Astrocyte (in vitro differentiated cells and primary cell): ENCODE results near the gene OPALIN. TPM values are rescaled to one million over a fixed set of nuclear protein-coding genes. Genes with fewer than 3 reads are reported as not detected.

Source experiments
- DNase-seq: peaks from one replicate; pipeline ENCODE4 v3.0.0-alpha.2; 2010; ENCODE audit warnings: low read depth
- FAIRE-seq: peaks from 2 replicates; lab custom pipeline; 2011; peaks lifted over from hg19 to GRCh38; lab: Jason Lieb, UNC
- H2AFZ ChIP-seq: 2 replicates; pipeline ENCODE4 v1.6.0; 2012; ENCODE audit warnings: low read depth, low read length, inconsistent platforms
- H3K27ac ChIP-seq: 2 replicates; pipeline ENCODE4 v1.5.1; 2011; ENCODE audit warnings: low read depth, low read length, inconsistent platforms
- H3K27me3 ChIP-seq: 2 replicates; pipeline ENCODE4 v1.6.0; 2011; ENCODE audit warnings: low read length, inconsistent platforms; ENCODE audit not compliant: insufficient read depth
- H3K36me3 ChIP-seq: 2 replicates; pipeline ENCODE4 v1.5.1; 2011; ENCODE audit warnings: low read length, inconsistent platforms; ENCODE audit not compliant: insufficient read depth
- H3K4me1 ChIP-seq: 2 replicates; pipeline ENCODE4 v1.5.1; 2011; ENCODE audit warnings: low read length, inconsistent platforms; ENCODE audit not compliant: insufficient read depth
- H3K4me2 ChIP-seq: 2 replicates; pipeline ENCODE4 v1.6.0; 2012; ENCODE audit warnings: low read length, inconsistent platforms
- H3K4me3 ChIP-seq: 2 replicates; pipeline ENCODE4 v1.5.1; 2011; ENCODE audit warnings: low read depth, mild to moderate bottlenecking, low read length, inconsistent platforms; ENCODE audit not compliant: insufficient read depth
- H3K79me2 ChIP-seq: 2 replicates; pipeline ENCODE4 v1.6.0; 2012; ENCODE audit warnings: mild to moderate bottlenecking, low read length, inconsistent platforms; ENCODE audit not compliant: insufficient read depth
- H3K9ac ChIP-seq: 2 replicates; pipeline ENCODE4 v1.6.0; 2012; ENCODE audit warnings: mild to moderate bottlenecking, low read length, inconsistent platforms
- H3K9me3 ChIP-seq: 2 replicates; pipeline ENCODE4 v1.5.1; 2012; ENCODE audit warnings: low read depth, mild to moderate bottlenecking, low read length, inconsistent platforms; ENCODE audit not compliant: insufficient read depth
- H4K20me1 ChIP-seq: 2 replicates; pipeline ENCODE4 v1.6.0; 2012; ENCODE audit warnings: low read length, inconsistent platforms; ENCODE audit not compliant: insufficient read depth
- H3K27ac Mint-ChIP-seq: one replicate; pipeline ENCODE4 v1.8.0; 2021; ENCODE audit warnings: mild to moderate bottlenecking, mixed read lengths; ENCODE audit not compliant: unreplicated experiment
- H3K27me3 Mint-ChIP-seq: one replicate; pipeline ENCODE4 v1.8.0; 2021; ENCODE audit warnings: low read depth, mixed read lengths; ENCODE audit not compliant: unreplicated experiment
- H3K36me3 Mint-ChIP-seq: one replicate; pipeline ENCODE4 v1.8.0; 2021; ENCODE audit warnings: low read depth, mixed read lengths; ENCODE audit not compliant: unreplicated experiment
- H3K4me1 Mint-ChIP-seq: one replicate; pipeline ENCODE4 v1.8.0; 2021; ENCODE audit warnings: low read depth, mixed read lengths; ENCODE audit not compliant: unreplicated experiment
- H3K4me3 Mint-ChIP-seq: one replicate; pipeline ENCODE4 v1.8.0; 2021; ENCODE audit warnings: mild to moderate bottlenecking, moderate library complexity, mixed read lengths; ENCODE audit not compliant: unreplicated experiment
- H3K9me3 Mint-ChIP-seq: one replicate; pipeline ENCODE4 v1.8.0; 2021; ENCODE audit warnings: mild to moderate bottlenecking, mixed read lengths; ENCODE audit not compliant: unreplicated experiment
- CTCF ChIP-seq: IDR thresholded peaks from 2 replicates; pipeline ENCODE4 v1.5.1; 2011; ENCODE audit warnings: low read depth, mild to moderate bottlenecking, inconsistent platforms, low read length, moderate library complexity; ENCODE audit not compliant: insufficient read depth
- EZH2 ChIP-seq: IDR thresholded peaks from 2 replicates; pipeline ENCODE4 v1.6.1; 2012; ENCODE audit warnings: mild to moderate bottlenecking, low read length, inconsistent platforms; ENCODE audit not compliant: insufficient read depth
- total RNA-seq: library from RNA; stranded (reverse); gene quantifications from 2 replicates; pipeline ENCODE4 v1.2.1, GENCODE V29; 2021

OPALIN gene
- total RNA-seq, 1 donor from 2014 or later, result not detected

GRCh38 chr10:96389785-96390184 lies 31.0 kb upstream of the OPALIN start:
- Mint-ChIP-seq H3K4me1 (peaks cover 9% of the 10 kb centered on the region), H3K4me3 (no peak overlapping the region), H3K36me3 (peaks cover 17% of the 10 kb centered on the region), H3K27ac (no peak overlapping the region), H3K9me3 (peaks cover 11% of the 10 kb centered on the region), H3K27me3 (peaks cover 41% of the 10 kb centered on the region)
- Histone ChIP-seq H4K20me1 (no peaks in the 10 kb centered on the region), H3K27me3 (peaks cover 12% of the 10 kb centered on the region), H3K36me3 (no peaks in the 10 kb centered on the region), H3K9me3 (no peaks in the 10 kb centered on the region), H3K4me1 (peaks cover 10% of the 10 kb centered on the region), H2AFZ (no peak overlapping the region), H3K9ac (no peak overlapping the region), H3K4me2 (no peak overlapping the region), H3K27ac (no peak overlapping the region), H3K4me3 (no peak overlapping the region), H3K79me2 (no peaks in the 10 kb centered on the region)
- no peak for FAIRE-seq
- no peak for DNase-seq
- TF ChIP-seq EZH2 (no peak), CTCF (no peak)

- Mint-ChIP-seq H3K4me3 (no peak overlapping the region), H3K9me3 (peaks cover 11% of the 10 kb centered on the region), H3K4me1 (peaks cover 9% of the 10 kb centered on the region), H3K27me3 (peaks cover 24% of the 10 kb centered on the region), H3K36me3 (peaks cover 9% of the 10 kb centered on the region), H3K27ac (peak overlapping the region; percentile 72)
- peaks cover 5% of the 10 kb centered on the region for H3K27me3 ChIP-seq
- DNase-seq, result no peak
- no peaks in the 10 kb centered on the region for H4K20me1 ChIP-seq
- H3K4me1 ChIP-seq, result peaks cover 10% of the 10 kb centered on the region
- H3K9me3 ChIP-seq, result no peaks in the 10 kb centered on the region
- no peak overlapping the region for H3K4me3 ChIP-seq
- H3K36me3 ChIP-seq, result no peaks in the 10 kb centered on the region
- H3K4me2 ChIP-seq, result peak overlapping the region; percentile 65
- no peaks in the 10 kb centered on the region for H3K79me2 ChIP-seq
- peak; percentile 54 for FAIRE-seq
- H3K9ac ChIP-seq, result no peak overlapping the region
- H3K27ac ChIP-seq, result no peak overlapping the region
- no peak overlapping the region for H2AFZ ChIP-seq
- no peak for TF ChIP-seq CTCF
Observed at GRCh38 chr10:96387601-96388000, 28.8 kb upstream of the OPALIN start.

- Mint-ChIP-seq H3K9me3 (peaks cover 11% of the 10 kb centered on the region), H3K4me3 (no peak overlapping the region), H3K36me3 (peaks cover 10% of the 10 kb centered on the region), H3K27me3 (peaks cover 26% of the 10 kb centered on the region), H3K27ac (peak overlapping the region; percentile 92), H3K4me1 (peaks cover 9% of the 10 kb centered on the region)
- Histone ChIP-seq H3K4me2 (peak overlapping the region; percentile 65), H3K79me2 (no peaks in the 10 kb centered on the region), H3K9ac (no peak overlapping the region), H3K9me3 (no peaks in the 10 kb centered on the region), H3K27me3 (peaks cover 4% of the 10 kb centered on the region), H4K20me1 (no peaks in the 10 kb centered on the region), H2AFZ (no peak overlapping the region), H3K36me3 (no peaks in the 10 kb centered on the region), H3K4me1 (peaks cover 10% of the 10 kb centered on the region), H3K27ac (no peak overlapping the region), H3K4me3 (no peak overlapping the region)
- TF ChIP-seq EZH2, result no peak
- TF ChIP-seq CTCF, result no peak
- FAIRE-seq (peak; percentile 63), DNase-seq (peak; percentile 34)
Observed at GRCh38 chr10:96387161-96387560, 28.4 kb upstream of the OPALIN start.
